Subcutaneous adipose tissue (tissue), 4 donors: Measurements from ENCODE around the gene PRDM11. TPM values are rescaled to one million over a fixed set of nuclear protein-coding genes. Genes with fewer than 3 reads are reported as not detected.

Experiments
- CTCF ChIP-seq: fragments of 450-650 bp; IDR thresholded peaks from one replicate; pipeline ENCODE4 v1.5.1; 2016; ENCODE audit warnings: low read depth, mild to moderate bottlenecking, control low read depth, antibody characterized with exemption, moderate library complexity
- total RNA-seq, 4 donors: library from RNA; depleted of rRNA; stranded (reverse); fragments of >200 nt; gene quantifications; one replicate each; pipeline ENCODE4 v1.1.0, GENCODE V29; 2016

PRDM11 gene
- total RNA-seq, 4 donors from 2014 or later, result 3.9 to 11.3 (median 6.4) TPM

- no peak for TF ChIP-seq CTCF
Observed at GRCh38 chr11:45223496-45223895, 77.1 kb downstream of the PRDM11 start.

- no peak for TF ChIP-seq CTCF
Observed at GRCh38 chr11:45224766-45225165, 78.3 kb downstream of the PRDM11 start.

- TF ChIP-seq CTCF, result no peak
Observed at GRCh38 chr11:45225277-45225676, 78.8 kb downstream of the PRDM11 start.

- TF ChIP-seq CTCF, result no peak
Observed at GRCh38 chr11:45225961-45226871, 79.8 kb downstream of the PRDM11 start.

GRCh38 chr11:45226901-45227300, 80.5 kb downstream of the PRDM11 start:
- TF ChIP-seq CTCF, result no peak

- TF ChIP-seq CTCF, result no peak
Observed at GRCh38 chr11:45227836-45228235, 81.4 kb downstream of the PRDM11 start.

GRCh38 chr11:45229401-45230020, 83.1 kb downstream of the PRDM11 start:
- no peak for TF ChIP-seq CTCF
